Coronary artery (tissue), 2 donors: Measurements from ENCODE around the gene CYP27C1.

Experiments
- DNase-seq: peaks from one replicate; pipeline ENCODE4 v3.0.0-alpha.2; 2017; ENCODE audit warnings: low spot score
- H3K27ac ChIP-seq, 2 donors: fragments of 200-600 bp; sonication (generic); one replicate each; pipeline ENCODE4 v1.5.1; 2016 to 2019
- H3K4me3 ChIP-seq: fragments of 200-600 bp; sonication (generic); 2 replicates; pipeline ENCODE4 v1.5.1; 2016; ENCODE audit warnings: mild to moderate bottlenecking, moderate library complexity
- TF ChIP-seq, protein P1 (sequence below): fragments of 200-600 bp; sonication (generic); IDR thresholded peaks from one replicate; pipeline ENCODE4 v1.5.1; 2019; ENCODE audit warnings: antibody characterized with exemption

CYP27C1 gene

GRCh38 chr2:127161176-127162136, 58.6 kb downstream of the CYP27C1 start:
- Histone ChIP-seq H3K4me3 (no peak overlapping the region), H3K27ac (no peak overlapping the region)
- TF ChIP-seq, protein P1, sequence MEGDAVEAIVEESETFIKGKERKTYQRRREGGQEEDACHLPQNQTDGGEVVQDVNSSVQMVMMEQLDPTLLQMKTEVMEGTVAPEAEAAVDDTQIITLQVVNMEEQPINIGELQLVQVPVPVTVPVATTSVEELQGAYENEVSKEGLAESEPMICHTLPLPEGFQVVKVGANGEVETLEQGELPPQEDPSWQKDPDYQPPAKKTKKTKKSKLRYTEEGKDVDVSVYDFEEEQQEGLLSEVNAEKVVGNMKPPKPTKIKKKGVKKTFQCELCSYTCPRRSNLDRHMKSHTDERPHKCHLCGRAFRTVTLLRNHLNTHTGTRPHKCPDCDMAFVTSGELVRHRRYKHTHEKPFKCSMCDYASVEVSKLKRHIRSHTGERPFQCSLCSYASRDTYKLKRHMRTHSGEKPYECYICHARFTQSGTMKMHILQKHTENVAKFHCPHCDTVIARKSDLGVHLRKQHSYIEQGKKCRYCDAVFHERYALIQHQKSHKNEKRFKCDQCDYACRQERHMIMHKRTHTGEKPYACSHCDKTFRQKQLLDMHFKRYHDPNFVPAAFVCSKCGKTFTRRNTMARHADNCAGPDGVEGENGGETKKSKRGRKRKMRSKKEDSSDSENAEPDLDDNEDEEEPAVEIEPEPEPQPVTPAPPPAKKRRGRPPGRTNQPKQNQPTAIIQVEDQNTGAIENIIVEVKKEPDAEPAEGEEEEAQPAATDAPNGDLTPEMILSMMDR, result no peak
- no peak for DNase-seq

DNA sequence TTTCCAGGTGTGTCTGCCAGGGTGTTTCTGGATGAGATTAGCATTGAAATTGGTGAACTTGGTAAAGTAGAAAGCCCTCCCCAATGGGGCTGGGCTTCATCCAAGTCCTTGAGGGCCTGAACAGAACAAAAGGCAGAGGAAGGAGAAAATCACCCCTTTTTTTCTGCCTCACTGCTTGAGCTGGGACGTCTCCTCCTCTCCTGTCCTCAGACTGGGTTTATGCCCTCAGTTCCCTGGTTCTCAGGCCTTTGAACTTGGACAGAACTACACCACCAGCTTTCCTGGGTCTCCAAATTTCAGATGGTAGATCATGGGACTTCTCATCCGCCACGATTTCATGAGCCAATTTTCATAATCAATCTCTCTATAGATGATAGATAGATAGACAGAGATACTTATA, 59.4 kb downstream of the CYP27C1 start:
- H3K4me3 ChIP-seq, result no peak overlapping the region
- no peak overlapping the region for H3K27ac ChIP-seq
- TF ChIP-seq, protein P1, result no peak
- no peak for DNase-seq

DNA sequence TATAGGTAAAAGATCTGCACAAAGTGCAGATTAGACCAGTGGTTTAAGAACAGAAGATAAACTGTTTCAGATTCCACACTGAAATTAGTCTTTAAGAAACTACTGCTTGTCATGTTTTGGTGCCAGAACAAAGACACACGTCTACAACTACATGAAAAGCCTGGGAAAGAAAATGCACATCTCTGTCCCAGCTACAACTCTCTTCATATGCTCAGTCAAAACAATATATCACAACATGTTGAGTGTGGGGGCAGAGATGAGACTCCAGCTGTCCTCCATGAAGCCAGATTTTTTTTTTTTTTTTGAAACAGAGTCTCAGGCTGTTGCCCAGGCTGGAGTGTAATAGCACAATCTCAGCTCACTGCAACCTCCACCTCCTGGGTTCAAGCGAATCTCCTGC, 60.6 kb downstream of the CYP27C1 start:
- TF ChIP-seq, protein P1, result no peak
- no peak for DNase-seq
- H3K4me3 ChIP-seq, result no peak overlapping the region
- H3K27ac ChIP-seq, result no peak overlapping the region

GRCh38 chr2:127158614-127159290, 61.3 kb downstream of the CYP27C1 start:
- TF ChIP-seq, protein P1, result no peak
- DNase-seq, result no peak
- Histone ChIP-seq H3K27ac (no peak overlapping the region), H3K4me3 (no peak overlapping the region)

GRCh38 chr2:127157651-127158485, 62.2 kb downstream of the CYP27C1 start:
- no peak overlapping the region for H3K27ac ChIP-seq
- no peak for DNase-seq
- no peak overlapping the region for H3K4me3 ChIP-seq
- TF ChIP-seq, protein P1, result no peak

GRCh38 chr2:127157114-127157513, 63.0 kb downstream of the CYP27C1 start:
- TF ChIP-seq, protein P1, result no peak
- no peak for DNase-seq
- no peak overlapping the region for H3K27ac ChIP-seq
- H3K4me3 ChIP-seq, result no peak overlapping the region
